ENCODE results near the gene TMEM14C. TPM values are rescaled to one million over a fixed set of nuclear protein-coding genes. Genes with fewer than 3 reads are reported as not detected.
"Not testable (repeated sequence)": the region's sequence is repeated elsewhere in the genome, so short reads cannot be mapped to it uniquely, and the experiment has no call there.

TMEM14C gene
- polyA plus RNA-seq, 6 donors from 2014 or later: 75.6 to 149 (median 94.7) TPM

DNA sequence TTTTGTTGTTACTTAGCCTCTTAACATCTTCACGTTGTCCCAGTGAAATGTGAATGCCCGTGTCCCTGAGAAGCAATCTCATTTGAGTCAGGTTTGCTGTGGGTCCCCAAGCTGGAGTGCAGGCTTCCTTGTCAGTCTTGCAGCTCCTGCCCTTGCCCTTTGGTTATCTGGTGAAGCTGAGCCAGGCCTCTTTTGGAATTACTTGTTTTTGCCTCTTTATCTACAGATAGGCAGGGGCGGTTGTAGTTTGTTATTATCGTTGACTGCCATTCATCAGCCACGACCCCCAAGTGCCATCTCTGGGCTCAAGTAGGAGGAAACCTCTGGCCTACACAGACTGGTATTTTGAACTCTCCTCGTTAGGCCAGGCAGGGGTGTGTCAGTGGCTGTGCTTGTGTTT, 2.2 kb downstream of the TMEM14C start:
- Mint-ChIP-seq H3K9me3 (no peaks in the 10 kb centered on the region), H3K4me1 (peaks cover 28 to 59% (median 57%) of the 10 kb centered on the region in 3 donors), H3K27me3 (no peaks in the 10 kb centered on the region), H3K36me3 (peaks cover 7% of the 10 kb centered on the region in 2 donors), H3K27ac (peak overlapping the region in 2 of 6 donors; percentile 52 to 65), H3K4me3 (peak overlapping the region in 4 of 8 donors; percentile 35 to 95 (median 68))
- ATAC-seq (ENCODE audit: low read depth in 2 of 2) (no peak), DNase-seq (no peak)

- peak overlapping the region in 3 of 8 donors; percentile 61 to 95 (median 72) for H3K4me3 Mint-ChIP-seq
- no peak for DNase-seq
- H3K9me3 Mint-ChIP-seq: no peaks in the 10 kb centered on the region
- ATAC-seq (ENCODE audit: low read depth in 2 of 2): no peak
- H3K27me3 Mint-ChIP-seq: no peaks in the 10 kb centered on the region
- H3K4me1 Mint-ChIP-seq: peaks cover 28 to 59% (median 56%) of the 10 kb centered on the region in 3 donors
- H3K27ac Mint-ChIP-seq: no peak overlapping the region
- peaks cover 7% of the 10 kb centered on the region in 2 donors for H3K36me3 Mint-ChIP-seq
Measured at GRCh38 chr6:10725716-10726115, 2.8 kb downstream of the TMEM14C start.

- DNase-seq (no peak), ATAC-seq (ENCODE audit: low read depth in 2 of 2) (no peak)
- Mint-ChIP-seq H3K4me3 (no peak overlapping the region), H3K36me3 (peaks cover 7% of the 10 kb centered on the region in 2 donors), H3K9me3 (no peaks in the 10 kb centered on the region), H3K27me3 (no peaks in the 10 kb centered on the region), H3K27ac (peak overlapping the region in 1 of 6 donors; percentile 5), H3K4me1 (peaks cover 15 to 21% (median 16%) of the 10 kb centered on the region in 3 donors)
Measured at GRCh38 chr6:10730254-10730653, 7.4 kb downstream of the TMEM14C start.

- Mint-ChIP-seq H3K9me3 (no peaks in the 10 kb centered on the region), H3K4me3 (no peak overlapping the region), H3K4me1 (peaks cover 0 to under 1% (median 0%) of the 10 kb centered on the region in 3 donors), H3K36me3 (peaks cover 0 to 2% of the 10 kb centered on the region in 2 donors), H3K27ac (no peak overlapping the region), H3K27me3 (no peaks in the 10 kb centered on the region)
- no peak for DNase-seq
- ATAC-seq (ENCODE audit: low read depth in 2 of 2): no peak
Measured at GRCh38 chr6:10733151-10733715, 10.4 kb downstream of the TMEM14C start.

- Mint-ChIP-seq H3K4me1 (no peaks in the 10 kb centered on the region), H3K9me3 (no peaks in the 10 kb centered on the region), H3K27ac (no peak overlapping the region), H3K27me3 (no peaks in the 10 kb centered on the region), H3K4me3 (no peak overlapping the region), H3K36me3 (no peaks in the 10 kb centered on the region)
- ATAC-seq (ENCODE audit: low read depth in 2 of 2) (no peak), DNase-seq (no peak)
Measured at GRCh38 chr6:10733863-10734262, 11.0 kb downstream of the TMEM14C start.

DNA sequence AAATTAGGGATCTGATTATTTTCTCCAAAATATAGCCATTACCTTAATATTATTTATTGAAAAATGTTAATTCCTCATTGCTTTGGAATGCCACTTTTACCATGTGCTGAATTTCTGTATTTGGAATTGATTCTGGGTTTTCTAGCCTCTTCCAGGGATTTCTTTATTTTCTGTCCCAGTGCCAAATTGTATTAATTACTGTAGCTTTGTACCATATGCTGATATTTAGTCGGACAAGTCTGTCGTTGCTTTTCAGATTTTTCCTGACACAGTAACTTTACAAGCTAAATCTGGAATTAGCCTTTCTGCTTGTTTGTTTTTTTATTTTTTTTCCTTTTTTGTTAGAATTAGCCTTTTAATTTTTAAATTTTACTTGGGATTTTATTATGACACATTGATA, 13.9 kb downstream of the TMEM14C start:
- H3K27me3 Mint-ChIP-seq: no peaks in the 10 kb centered on the region
- DNase-seq (no peak), ATAC-seq (ENCODE audit: low read depth in 2 of 2) (no peak)
- H3K4me1 Mint-ChIP-seq: no peaks in the 10 kb centered on the region
- H3K9me3 Mint-ChIP-seq: no peaks in the 10 kb centered on the region
- H3K4me3 Mint-ChIP-seq: no peak overlapping the region
- no peak overlapping the region for H3K27ac Mint-ChIP-seq
- no peaks in the 10 kb centered on the region for H3K36me3 Mint-ChIP-seq

- H3K4me3 Mint-ChIP-seq: no peak overlapping the region
- H3K36me3 Mint-ChIP-seq: peaks cover 0 to 3% of the 10 kb centered on the region in 2 donors
- no peaks in the 10 kb centered on the region for H3K4me1 Mint-ChIP-seq
- H3K27me3 Mint-ChIP-seq: no peaks in the 10 kb centered on the region
- H3K9me3 Mint-ChIP-seq: no peaks in the 10 kb centered on the region
- ATAC-seq (ENCODE audit: low read depth in 2 of 2) (no peak), DNase-seq (no peak)
- no peak overlapping the region for H3K27ac Mint-ChIP-seq
Measured at GRCh38 chr6:10740061-10740460, 17.2 kb downstream of the TMEM14C start.

GRCh38 chr6:10741643-10742042, 18.8 kb downstream of the TMEM14C start:
- H3K36me3 Mint-ChIP-seq; H3K4me3 Mint-ChIP-seq; H3K4me1 Mint-ChIP-seq; H3K27ac Mint-ChIP-seq; ATAC-seq (ENCODE audit: low read depth in 2 of 2); H3K9me3 Mint-ChIP-seq; DNase-seq; H3K27me3 Mint-ChIP-seq: not testable (repeated sequence)

DNA sequence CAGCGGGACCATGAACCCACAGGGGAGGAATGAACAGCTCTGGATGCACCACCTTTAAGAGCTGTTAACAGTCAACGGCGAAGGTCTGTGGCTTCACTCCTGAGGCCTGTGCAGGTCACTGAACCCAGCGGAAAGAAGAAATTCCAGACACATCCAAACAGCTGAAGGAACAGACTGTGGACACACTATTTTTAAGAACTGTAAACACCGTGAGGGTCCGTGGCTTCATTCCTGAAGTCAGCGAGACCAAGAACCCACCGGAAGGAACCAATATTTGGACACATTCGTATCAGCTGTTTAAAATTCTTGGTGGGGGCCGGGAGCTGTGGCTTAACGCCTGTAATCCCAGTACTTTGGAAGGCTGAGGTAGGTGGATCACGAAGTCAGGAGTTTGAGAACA, 19.4 kb downstream of the TMEM14C start:
- Mint-ChIP-seq H3K4me1 (peaks cover 5 to 6% (median 6%) of the 10 kb centered on the region in 3 donors), H3K36me3 (peaks cover 0 to 3% of the 10 kb centered on the region in 2 donors)

DNA sequence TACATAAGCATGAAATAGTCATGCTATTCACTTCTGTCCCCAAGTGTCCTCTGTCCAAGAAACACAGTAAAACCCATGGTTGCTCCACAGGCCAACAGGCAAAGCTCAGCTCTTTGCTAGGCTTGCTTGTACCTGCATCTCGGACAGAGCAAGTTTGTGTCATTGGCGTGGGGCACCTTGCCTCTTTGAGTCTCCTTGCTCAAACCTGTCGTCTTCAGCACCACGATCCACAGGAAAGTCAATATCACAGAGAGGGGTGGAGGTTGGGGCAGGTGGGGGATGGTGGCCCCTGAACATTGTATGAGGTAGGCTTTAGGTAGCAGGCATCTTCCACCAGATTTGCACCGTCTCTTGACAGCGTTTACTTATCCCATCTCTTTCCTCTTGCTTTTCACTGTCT, 20.6 kb downstream of the TMEM14C start:
- no peaks in the 10 kb centered on the region for H3K27me3 Mint-ChIP-seq
- H3K4me1 Mint-ChIP-seq: peaks cover 10 to 18% (median 16%) of the 10 kb centered on the region in 3 donors
- no peak for DNase-seq
- no peak overlapping the region for H3K27ac Mint-ChIP-seq
- peak overlapping the region in 1 of 8 donors; percentile 51 for H3K4me3 Mint-ChIP-seq
- no peak for ATAC-seq (ENCODE audit: low read depth in 2 of 2)
- H3K9me3 Mint-ChIP-seq: no peaks in the 10 kb centered on the region
- H3K36me3 Mint-ChIP-seq: peaks cover 0 to 3% of the 10 kb centered on the region in 2 donors

More for the DNA sequence above, 19.4 kb downstream of the TMEM14C start:
- no peak overlapping the region for H3K27ac Mint-ChIP-seq
- DNase-seq (no peak), ATAC-seq (ENCODE audit: low read depth in 2 of 2) (no peak)
- H3K9me3 Mint-ChIP-seq: no peaks in the 10 kb centered on the region
- peak overlapping the region in 1 of 8 donors; percentile 42 for H3K4me3 Mint-ChIP-seq
- H3K27me3 Mint-ChIP-seq: no peaks in the 10 kb centered on the region

DNA sequence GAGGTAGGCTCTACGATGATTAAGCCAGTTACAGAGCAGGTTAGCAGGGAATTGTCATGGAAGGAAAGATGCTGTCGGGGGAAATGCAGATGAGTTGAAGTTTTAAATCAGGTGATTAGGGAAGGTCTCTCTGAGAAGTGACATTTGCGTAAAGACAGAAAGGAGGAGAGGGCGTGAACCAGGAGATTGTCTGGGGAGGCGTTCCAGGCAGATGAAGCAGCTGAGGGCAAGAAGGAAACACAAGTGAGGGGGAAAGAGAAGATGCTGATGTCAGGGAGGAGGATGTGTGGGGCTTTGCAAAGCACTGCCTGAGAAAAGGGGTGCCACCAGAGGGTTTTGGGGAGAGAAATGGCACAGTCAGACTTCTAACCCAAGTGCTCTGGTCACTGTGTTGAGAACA, 22.2 kb downstream of the TMEM14C start:
- Mint-ChIP-seq H3K4me1 (peaks cover 13 to 32% (median 23%) of the 10 kb centered on the region in 3 donors), H3K27ac (peak overlapping the region in 1 of 6 donors; percentile 81), H3K9me3 (no peaks in the 10 kb centered on the region), H3K4me3 (peak overlapping the region in 2 of 8 donors; percentile 31 to 100), H3K36me3 (peaks cover 0 to 3% of the 10 kb centered on the region in 2 donors), H3K27me3 (no peaks in the 10 kb centered on the region)
- ATAC-seq (ENCODE audit: low read depth in 2 of 2) (no peak), DNase-seq (no peak)

GRCh38 chr6:10746915-10747250, 24.0 kb downstream of the TMEM14C start:
- ATAC-seq (ENCODE audit: low read depth in 2 of 2) (no peak), DNase-seq (no peak)
- peaks cover 17 to 38% (median 23%) of the 10 kb centered on the region in 3 donors for H3K4me1 Mint-ChIP-seq
- H3K9me3 Mint-ChIP-seq: no peaks in the 10 kb centered on the region
- peak overlapping the region in 5 of 6 donors; percentile 11 to 98 (median 97) for H3K27ac Mint-ChIP-seq
- H3K27me3 Mint-ChIP-seq: no peaks in the 10 kb centered on the region
- H3K4me3 Mint-ChIP-seq: peak overlapping the region; percentile 92 to 100 (median 97)
- H3K36me3 Mint-ChIP-seq: peaks cover 0 to 3% of the 10 kb centered on the region in 2 donors

GRCh38 chr6:10747251-10747972, 24.5 kb downstream of the TMEM14C start, which contains the start of gene TMEM14B:
TMEM14B (plus strand) TSS chr6:10747805; CDS start chr6:10749246, 1,441 bp downstream.
- peak within 1 kb of the TSS; percentile 92 to 100 (median 97) for H3K4me3 Mint-ChIP-seq
- H3K27ac Mint-ChIP-seq: peak within 1 kb of the TSS; percentile 92 to 98 (median 96)
- H3K27me3 Mint-ChIP-seq: no peaks in the 10 kb centered on the region
- no peaks in the 10 kb centered on the region for H3K9me3 Mint-ChIP-seq
- peak; percentile 95 for ATAC-seq (ENCODE audit: low read depth in 2 of 2)
- peaks cover 17 to 38% (median 23%) of the 10 kb centered on the region in 3 donors for H3K4me1 Mint-ChIP-seq
- DNase-seq: peak; percentile 99
- H3K36me3 Mint-ChIP-seq: peaks cover 0 to 3% of the 10 kb centered on the region in 2 donors

DNA sequence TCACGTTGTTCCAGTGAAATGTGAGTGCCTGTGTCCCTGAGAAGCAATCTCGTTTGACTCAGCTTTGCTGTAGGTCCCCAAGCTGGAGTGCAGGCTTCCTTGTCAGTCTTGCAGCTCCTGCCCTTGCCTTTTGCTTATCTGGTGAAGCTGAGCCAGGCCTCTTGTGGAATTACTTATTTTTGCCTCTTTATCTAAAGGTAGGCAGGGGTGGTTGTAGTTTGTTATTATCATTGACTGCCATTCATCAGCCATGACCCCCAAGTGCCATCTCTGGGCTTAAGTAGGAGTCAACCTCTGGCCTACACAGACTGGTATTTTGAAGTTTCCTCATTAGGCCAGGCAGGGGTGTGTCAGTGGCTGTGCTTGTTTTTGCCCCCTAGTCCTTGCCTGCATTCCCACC, 26.9 kb downstream of the TMEM14C start:
- Mint-ChIP-seq H3K4me3 (peak overlapping the region in 4 of 8 donors; percentile 23 to 100 (median 40)), H3K36me3 (peaks cover 5 to 11% of the 10 kb centered on the region in 2 donors), H3K27ac (peak overlapping the region in 2 of 6 donors; percentile 44 to 75), H3K4me1 (peaks cover 23 to 49% (median 25%) of the 10 kb centered on the region in 3 donors), H3K27me3 (no peaks in the 10 kb centered on the region), H3K9me3 (no peaks in the 10 kb centered on the region)
- DNase-seq (no peak), ATAC-seq (ENCODE audit: low read depth in 2 of 2) (no peak)
